ENCODE results near the gene ZNF384.

ZNF384 gene

DNA sequence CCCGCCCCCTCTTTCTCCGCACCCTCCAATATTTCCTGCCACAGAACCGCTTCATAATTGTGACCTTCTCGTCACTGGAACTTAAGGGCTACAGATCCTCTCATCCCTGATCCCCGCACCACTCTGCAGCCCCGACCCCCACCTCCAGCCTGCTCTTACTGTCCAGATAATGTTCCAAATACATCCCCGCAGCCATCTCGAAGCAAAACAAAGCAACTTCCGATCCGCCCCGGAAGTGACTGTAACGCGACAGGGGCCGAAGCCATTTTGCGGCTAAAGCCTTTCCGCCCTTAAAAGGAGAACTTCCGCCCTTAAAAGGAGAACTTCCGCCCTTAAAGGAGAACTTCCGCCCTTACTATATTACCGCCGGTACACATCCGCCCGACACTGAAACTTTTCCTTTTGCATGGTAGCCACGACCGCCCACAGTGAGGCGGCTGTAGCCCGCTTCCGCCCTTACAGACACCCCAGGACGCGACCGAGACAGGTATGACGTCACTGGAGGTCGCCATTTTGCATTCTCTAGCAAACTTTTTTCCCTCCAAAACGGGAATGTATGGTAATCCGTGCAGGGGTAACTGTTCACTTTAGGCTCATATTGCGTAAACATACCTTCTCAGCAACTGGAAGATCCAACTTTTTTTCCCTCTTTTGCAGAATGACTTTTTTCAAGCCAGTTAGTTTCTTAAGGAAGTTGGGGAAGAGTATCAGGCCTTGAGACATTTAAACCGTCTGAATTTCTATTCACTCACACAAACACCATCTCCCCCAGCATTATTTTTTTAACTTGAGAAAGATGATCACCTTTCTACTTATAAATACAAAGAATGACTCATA is 26.1 kb downstream of the ZNF384 start, which contains the start of gene ING4 (continued):
- TF ChIP-seq, protein P1, sequence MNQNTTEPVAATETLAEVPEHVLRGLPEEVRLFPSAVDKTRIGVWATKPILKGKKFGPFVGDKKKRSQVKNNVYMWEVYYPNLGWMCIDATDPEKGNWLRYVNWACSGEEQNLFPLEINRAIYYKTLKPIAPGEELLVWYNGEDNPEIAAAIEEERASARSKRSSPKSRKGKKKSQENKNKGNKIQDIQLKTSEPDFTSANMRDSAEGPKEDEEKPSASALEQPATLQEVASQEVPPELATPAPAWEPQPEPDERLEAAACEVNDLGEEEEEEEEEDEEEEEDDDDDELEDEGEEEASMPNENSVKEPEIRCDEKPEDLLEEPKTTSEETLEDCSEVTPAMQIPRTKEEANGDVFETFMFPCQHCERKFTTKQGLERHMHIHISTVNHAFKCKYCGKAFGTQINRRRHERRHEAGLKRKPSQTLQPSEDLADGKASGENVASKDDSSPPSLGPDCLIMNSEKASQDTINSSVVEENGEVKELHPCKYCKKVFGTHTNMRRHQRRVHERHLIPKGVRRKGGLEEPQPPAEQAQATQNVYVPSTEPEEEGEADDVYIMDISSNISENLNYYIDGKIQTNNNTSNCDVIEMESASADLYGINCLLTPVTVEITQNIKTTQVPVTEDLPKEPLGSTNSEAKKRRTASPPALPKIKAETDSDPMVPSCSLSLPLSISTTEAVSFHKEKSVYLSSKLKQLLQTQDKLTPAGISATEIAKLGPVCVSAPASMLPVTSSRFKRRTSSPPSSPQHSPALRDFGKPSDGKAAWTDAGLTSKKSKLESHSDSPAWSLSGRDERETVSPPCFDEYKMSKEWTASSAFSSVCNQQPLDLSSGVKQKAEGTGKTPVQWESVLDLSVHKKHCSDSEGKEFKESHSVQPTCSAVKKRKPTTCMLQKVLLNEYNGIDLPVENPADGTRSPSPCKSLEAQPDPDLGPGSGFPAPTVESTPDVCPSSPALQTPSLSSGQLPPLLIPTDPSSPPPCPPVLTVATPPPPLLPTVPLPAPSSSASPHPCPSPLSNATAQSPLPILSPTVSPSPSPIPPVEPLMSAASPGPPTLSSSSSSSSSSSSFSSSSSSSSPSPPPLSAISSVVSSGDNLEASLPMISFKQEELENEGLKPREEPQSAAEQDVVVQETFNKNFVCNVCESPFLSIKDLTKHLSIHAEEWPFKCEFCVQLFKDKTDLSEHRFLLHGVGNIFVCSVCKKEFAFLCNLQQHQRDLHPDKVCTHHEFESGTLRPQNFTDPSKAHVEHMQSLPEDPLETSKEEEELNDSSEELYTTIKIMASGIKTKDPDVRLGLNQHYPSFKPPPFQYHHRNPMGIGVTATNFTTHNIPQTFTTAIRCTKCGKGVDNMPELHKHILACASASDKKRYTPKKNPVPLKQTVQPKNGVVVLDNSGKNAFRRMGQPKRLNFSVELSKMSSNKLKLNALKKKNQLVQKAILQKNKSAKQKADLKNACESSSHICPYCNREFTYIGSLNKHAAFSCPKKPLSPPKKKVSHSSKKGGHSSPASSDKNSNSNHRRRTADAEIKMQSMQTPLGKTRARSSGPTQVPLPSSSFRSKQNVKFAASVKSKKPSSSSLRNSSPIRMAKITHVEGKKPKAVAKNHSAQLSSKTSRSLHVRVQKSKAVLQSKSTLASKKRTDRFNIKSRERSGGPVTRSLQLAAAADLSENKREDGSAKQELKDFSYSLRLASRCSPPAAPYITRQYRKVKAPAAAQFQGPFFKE (tag by site-specific recombination; IDR thresholded peaks at IDR 0.05; ENCODE audit: borderline replicate concordance), result no peak
- no peak for TF ChIP-seq ZBTB48 (tag by site-specific recombination; IDR thresholded peaks at IDR 0.05)
- TF ChIP-seq, protein P2, sequence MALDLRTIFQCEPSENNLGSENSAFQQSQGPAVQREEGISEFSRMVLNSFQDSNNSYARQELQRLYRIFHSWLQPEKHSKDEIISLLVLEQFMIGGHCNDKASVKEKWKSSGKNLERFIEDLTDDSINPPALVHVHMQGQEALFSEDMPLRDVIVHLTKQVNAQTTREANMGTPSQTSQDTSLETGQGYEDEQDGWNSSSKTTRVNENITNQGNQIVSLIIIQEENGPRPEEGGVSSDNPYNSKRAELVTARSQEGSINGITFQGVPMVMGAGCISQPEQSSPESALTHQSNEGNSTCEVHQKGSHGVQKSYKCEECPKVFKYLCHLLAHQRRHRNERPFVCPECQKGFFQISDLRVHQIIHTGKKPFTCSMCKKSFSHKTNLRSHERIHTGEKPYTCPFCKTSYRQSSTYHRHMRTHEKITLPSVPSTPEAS (tag by site-specific recombination; IDR thresholded peaks at IDR 0.05), result 0 out of 2 replicates have a peak, but pooled peaks have one; percentile 7
- no peak for TF ChIP-seq ZNF223 (tag by site-specific recombination; IDR thresholded peaks at IDR 0.05)
- TF ChIP-seq GLIS1 (tag by site-specific recombination; IDR thresholded peaks at IDR 0.05), result peak; percentile 82
- TF ChIP-seq ZBTB49 (tag by site-specific recombination; IDR thresholded peaks at IDR 0.05; ENCODE audit: low read depth), result no peak
- TF ChIP-seq ZNF292 (tag by site-specific recombination; IDR thresholded peaks at IDR 0.05; ENCODE audit: borderline replicate concordance, low read depth), result no peak
- peak; percentile 68 for TF ChIP-seq GLIS2 (tag by site-specific recombination; IDR thresholded peaks at IDR 0.05)
- peak; percentile 93 for TF ChIP-seq IKZF3 (tag by site-specific recombination; IDR thresholded peaks at IDR 0.05)
- TF ChIP-seq, protein P3, sequence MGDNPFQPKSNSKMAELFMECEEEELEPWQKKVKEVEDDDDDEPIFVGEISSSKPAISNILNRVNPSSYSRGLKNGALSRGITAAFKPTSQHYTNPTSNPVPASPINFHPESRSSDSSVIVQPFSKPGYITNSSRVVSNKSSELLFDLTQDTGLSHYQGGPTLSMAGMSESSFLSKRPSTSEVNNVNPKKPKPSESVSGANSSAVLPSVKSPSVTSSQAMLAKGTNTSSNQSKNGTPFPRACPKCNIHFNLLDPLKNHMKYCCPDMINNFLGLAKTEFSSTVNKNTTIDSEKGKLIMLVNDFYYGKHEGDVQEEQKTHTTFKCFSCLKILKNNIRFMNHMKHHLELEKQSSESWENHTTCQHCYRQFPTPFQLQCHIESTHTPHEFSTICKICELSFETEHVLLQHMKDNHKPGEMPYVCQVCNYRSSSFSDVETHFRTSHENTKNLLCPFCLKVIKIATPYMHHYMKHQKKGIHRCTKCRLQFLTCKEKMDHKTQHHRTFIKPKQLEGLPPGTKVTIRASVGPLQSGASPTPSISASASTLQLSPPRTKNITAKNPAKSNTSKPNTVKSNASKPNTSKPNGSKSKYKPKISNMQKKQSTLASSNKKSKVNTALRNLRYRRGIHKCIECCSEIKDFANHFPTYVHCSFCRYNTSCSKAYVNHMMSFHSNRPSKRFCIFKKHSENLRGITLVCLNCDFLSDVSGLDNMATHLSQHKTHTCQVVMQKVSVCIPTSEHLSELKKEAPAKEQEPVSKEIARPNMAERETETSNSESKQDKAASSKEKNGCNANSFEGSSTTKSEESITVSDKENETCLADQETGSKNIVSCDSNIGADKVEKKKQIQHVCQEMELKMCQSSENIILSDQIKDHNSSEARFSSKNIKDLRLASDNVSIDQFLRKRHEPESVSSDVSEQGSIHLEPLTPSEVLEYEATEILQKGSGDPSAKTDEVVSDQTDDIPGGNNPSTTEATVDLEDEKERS (tag by site-specific recombination; IDR thresholded peaks at IDR 0.05), result no peak
- TF ChIP-seq FEZF1 (tag by site-specific recombination; IDR thresholded peaks at IDR 0.05), result peak; percentile 78
- TF ChIP-seq, protein P4, sequence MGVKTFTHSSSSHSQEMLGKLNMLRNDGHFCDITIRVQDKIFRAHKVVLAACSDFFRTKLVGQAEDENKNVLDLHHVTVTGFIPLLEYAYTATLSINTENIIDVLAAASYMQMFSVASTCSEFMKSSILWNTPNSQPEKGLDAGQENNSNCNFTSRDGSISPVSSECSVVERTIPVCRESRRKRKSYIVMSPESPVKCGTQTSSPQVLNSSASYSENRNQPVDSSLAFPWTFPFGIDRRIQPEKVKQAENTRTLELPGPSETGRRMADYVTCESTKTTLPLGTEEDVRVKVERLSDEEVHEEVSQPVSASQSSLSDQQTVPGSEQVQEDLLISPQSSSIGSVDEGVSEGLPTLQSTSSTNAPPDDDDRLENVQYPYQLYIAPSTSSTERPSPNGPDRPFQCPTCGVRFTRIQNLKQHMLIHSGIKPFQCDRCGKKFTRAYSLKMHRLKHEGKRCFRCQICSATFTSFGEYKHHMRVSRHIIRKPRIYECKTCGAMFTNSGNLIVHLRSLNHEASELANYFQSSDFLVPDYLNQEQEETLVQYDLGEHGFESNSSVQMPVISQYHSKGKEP (tag by site-specific recombination; IDR thresholded peaks at IDR 0.05), result peak; percentile 73
- TF ChIP-seq ZNF747 (tag by site-specific recombination; IDR thresholded peaks at IDR 0.05), result no peak
- TF ChIP-seq ZNF629 (tag by site-specific recombination; IDR thresholded peaks at IDR 0.05), result peak; percentile 100
- TF ChIP-seq ZBTB21 (tag by site-specific recombination; IDR thresholded peaks at IDR 0.05), result peak; percentile 100
- TF ChIP-seq, protein P5, sequence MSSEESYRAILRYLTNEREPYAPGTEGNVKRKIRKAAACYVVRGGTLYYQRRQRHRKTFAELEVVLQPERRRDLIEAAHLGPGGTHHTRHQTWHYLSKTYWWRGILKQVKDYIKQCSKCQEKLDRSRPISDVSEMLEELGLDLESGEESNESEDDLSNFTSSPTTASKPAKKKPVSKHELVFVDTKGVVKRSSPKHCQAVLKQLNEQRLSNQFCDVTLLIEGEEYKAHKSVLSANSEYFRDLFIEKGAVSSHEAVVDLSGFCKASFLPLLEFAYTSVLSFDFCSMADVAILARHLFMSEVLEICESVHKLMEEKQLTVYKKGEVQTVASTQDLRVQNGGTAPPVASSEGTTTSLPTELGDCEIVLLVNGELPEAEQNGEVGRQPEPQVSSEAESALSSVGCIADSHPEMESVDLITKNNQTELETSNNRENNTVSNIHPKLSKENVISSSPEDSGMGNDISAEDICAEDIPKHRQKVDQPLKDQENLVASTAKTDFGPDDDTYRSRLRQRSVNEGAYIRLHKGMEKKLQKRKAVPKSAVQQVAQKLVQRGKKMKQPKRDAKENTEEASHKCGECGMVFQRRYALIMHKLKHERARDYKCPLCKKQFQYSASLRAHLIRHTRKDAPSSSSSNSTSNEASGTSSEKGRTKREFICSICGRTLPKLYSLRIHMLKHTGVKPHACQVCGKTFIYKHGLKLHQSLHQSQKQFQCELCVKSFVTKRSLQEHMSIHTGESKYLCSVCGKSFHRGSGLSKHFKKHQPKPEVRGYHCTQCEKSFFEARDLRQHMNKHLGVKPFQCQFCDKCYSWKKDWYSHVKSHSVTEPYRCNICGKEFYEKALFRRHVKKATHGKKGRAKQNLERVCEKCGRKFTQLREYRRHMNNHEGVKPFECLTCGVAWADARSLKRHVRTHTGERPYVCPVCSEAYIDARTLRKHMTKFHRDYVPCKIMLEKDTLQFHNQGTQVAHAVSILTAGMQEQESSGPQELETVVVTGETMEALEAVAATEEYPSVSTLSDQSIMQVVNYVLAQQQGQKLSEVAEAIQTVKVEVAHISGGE (tag by site-specific recombination; conservative IDR thresholded peaks at IDR 0.05; ENCODE audit: low read depth), result peak; percentile 98
- peak; percentile 94 for TF ChIP-seq YY1 (tag by site-specific recombination; IDR thresholded peaks at IDR 0.05)
